T-cell (primary cell): ENCODE results near the gene MZT2B. TPM values are rescaled to one million over a fixed set of nuclear protein-coding genes. Genes with fewer than 3 reads are reported as not detected.
"Not testable (repeated sequence)": the region's sequence is repeated elsewhere in the genome, so short reads cannot be mapped to it uniquely, and the experiment has no call there.

Source experiments
- ATAC-seq, 4 experiments: fragments of 200-7000 bp in 3 of 4; fragments of 150-1000 bp in 1 of 4; cut with Tn5 transposase; replicated peaks in 1 of 4; 1 replicate in 3 of 4; 2 replicates in 1 of 4; pipeline ENCODE4 v1.10.0; 2021; ENCODE audit warnings: moderate library complexity in 3 of 4, mild to moderate bottlenecking in 2 of 4, moderate number of reproducible peaks in 1 of 4
- CTCF ChIA-PET, 2 donors: fragments of 300-600 bp; sonication (Branson Sonifier 250); formaldehyde crosslinking; loops; one replicate each; lab custom pipeline; 2022; ENCODE audit warnings: antibody characterized with exemption in 2 of 2; lab: Charles Lee
- POLR2A ChIA-PET, 2 donors: fragments of 300-600 bp; sonication (Branson Sonifier 250); formaldehyde crosslinking; loops; one replicate each; lab custom pipeline; 2022; ENCODE audit warnings: antibody characterized with exemption in 2 of 2; lab: Charles Lee
- DNase-seq, 35 experiments: peaks; one replicate each; pipeline versions ENCODE4 v3.0.0 to v3.0.0-alpha.2; 2013 to 2023
- H3K27ac ChIP-seq: one replicate; pipeline ENCODE4 v1.5.1; 2013; ENCODE audit warnings: low read length
- H3K27me3 ChIP-seq, 2 experiments: replicated peaks in 1 of 2; 1 replicate in 1 of 2; 2 replicates in 1 of 2; pipeline versions ENCODE4 v1.6.1 to v1.7.0; 2013; ENCODE audit warnings: low read length in 1 of 2, mixed read lengths in 1 of 2; ENCODE audit not compliant: control insufficient read depth in 2 of 2, insufficient read depth in 2 of 2; ENCODE audit errors: extremely low read depth in 1 of 2
- H3K36me3 ChIP-seq, 2 donors: 1 replicate in 1 of 2; 2 replicates in 1 of 2; pipeline versions ENCODE4 v1.6.1 to v1.7.0; 2013; ENCODE audit warnings: low read length in 1 of 2; ENCODE audit not compliant: control insufficient read depth in 2 of 2, insufficient read depth in 1 of 2; ENCODE audit errors: extremely low read depth in 1 of 2
- H3K4me1 ChIP-seq, 2 experiments: 1 replicate in 1 of 2; 2 replicates in 1 of 2; pipeline versions ENCODE4 v1.6.1 to v1.7.0; 2013; ENCODE audit warnings: low read length in 2 of 2, mixed read lengths in 1 of 2; ENCODE audit not compliant: insufficient read depth in 2 of 2, control insufficient read depth in 1 of 2; ENCODE audit errors: extremely low read depth in 1 of 2
- H3K4me3 ChIP-seq, 2 donors: 1 replicate in 1 of 2; 2 replicates in 1 of 2; pipeline versions ENCODE4 v1.5.1 to v1.7.0; 2013; ENCODE audit warnings: mild to moderate bottlenecking in 2 of 2, low read length in 1 of 2, moderate library complexity in 1 of 2; ENCODE audit not compliant: control insufficient read depth in 1 of 2; ENCODE audit errors: extremely low read depth in 1 of 2
- H3K9me3 ChIP-seq: 2 replicates; pipeline ENCODE4 v1.7.0; 2013
- H3K27ac Mint-ChIP-seq, 2 donors: one replicate each; pipeline ENCODE4 v1.8.0; 2020 to 2021; ENCODE audit warnings: mild to moderate bottlenecking in 2 of 2, mixed read lengths in 2 of 2
- H3K27me3 Mint-ChIP-seq, 2 donors: one replicate each; pipeline ENCODE4 v1.8.0; 2021 to 2022; ENCODE audit warnings: mixed read lengths in 2 of 2
- H3K36me3 Mint-ChIP-seq: one replicate; pipeline ENCODE4 v1.8.0; 2021; ENCODE audit warnings: mixed read lengths
- H3K4me1 Mint-ChIP-seq, 3 donors: one replicate each; pipeline ENCODE4 v1.8.0; 2020 to 2022; ENCODE audit warnings: mixed read lengths in 3 of 3, mild to moderate bottlenecking in 1 of 3
- H3K4me3 Mint-ChIP-seq, 3 donors: one replicate each; pipeline ENCODE4 v1.8.0; 2020 to 2022; ENCODE audit warnings: mild to moderate bottlenecking in 3 of 3, mixed read lengths in 3 of 3, moderate library complexity in 3 of 3
- H3K9me3 Mint-ChIP-seq, 3 donors: one replicate each; pipeline ENCODE4 v1.8.0; 2020 to 2022; ENCODE audit warnings: mixed read lengths in 3 of 3
- WGBS: methylation state at CpG from one replicate; pipeline ENCODE4 v1.1.5; 2013; ENCODE audit warnings: missing lambda C conversion rate; ENCODE audit not compliant: insufficient coverage; 5-methylcytosine and 5-hydroxymethylcytosine counted together
- total RNA-seq, 35 experiments: library from RNA in 6 of 35; stranded (reverse) in 6 of 35; fragments of 120-200 nt in 1 of 35; gene quantifications; one replicate each; pipeline versions ENCODE4 v1.2.1 to v1.2.4 and lab custom pipeline; 2013 to 2026

The MZT2B gene
- total RNA-seq, 5 donors from 2014 or later (not counting 1 experiment from before 2014, with no cell fraction given): 195 to 294 (median 281) TPM

DNA sequence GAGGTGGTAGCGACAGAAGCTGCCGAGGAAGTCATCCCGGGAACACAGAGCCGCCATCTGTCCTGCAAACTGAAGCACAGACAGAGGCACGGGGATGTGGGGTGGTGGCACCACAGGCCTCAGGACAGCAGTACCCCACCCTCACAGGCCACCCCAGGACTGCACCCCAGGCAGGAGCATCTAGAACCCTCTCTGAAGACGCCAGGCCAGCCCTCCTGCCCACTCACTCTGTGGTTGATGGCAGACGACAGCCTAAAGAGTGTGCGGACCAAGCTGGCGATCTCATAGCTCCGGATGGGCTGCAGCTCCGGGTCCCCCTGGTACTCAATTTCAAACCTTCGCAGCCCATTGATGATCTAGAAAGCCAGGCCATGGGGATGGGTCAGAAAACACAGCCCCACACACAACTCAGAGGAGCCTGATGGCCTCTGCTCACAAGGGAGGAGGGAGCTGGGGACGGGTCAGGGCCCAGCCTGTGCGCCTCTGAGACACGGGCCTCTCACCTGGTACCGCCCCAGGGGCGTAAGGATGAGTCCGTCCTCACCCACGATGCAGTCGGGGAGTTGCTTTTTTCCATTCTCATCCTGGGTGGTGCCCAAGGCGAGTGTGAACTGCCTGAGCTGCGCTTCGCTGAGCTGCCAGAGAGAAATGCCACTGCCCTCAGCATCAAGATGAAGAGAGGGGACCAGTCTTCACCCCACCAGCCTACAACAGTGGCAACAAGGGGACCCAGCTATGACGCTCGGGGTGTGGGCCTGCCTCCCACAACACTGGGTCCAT, 29.1 kb upstream of the MZT2B start:
- H3K9me3 ChIP-seq: no peaks in the 10 kb centered on the region
- 90% methylated on average over 12 of the region's 25 CpGs for WGBS
- ATAC-seq: no peak
- H3K4me1 ChIP-seq: no peaks in the 10 kb centered on the region
- ChIA-PET POLR2A (no interaction called here), CTCF (no interaction called here)
- Mint-ChIP-seq H3K27ac (no peak overlapping the region), H3K4me3 (no peak overlapping the region), H3K9me3 (no peaks in the 10 kb centered on the region), H3K36me3 (peaks cover 15% of the 10 kb centered on the region), H3K27me3 (no peaks in the 10 kb centered on the region), H3K4me1 (peaks cover 0 to 3% (median 0%) of the 10 kb centered on the region in 3 donors)
- no peak for DNase-seq
- H3K27ac ChIP-seq: no peak overlapping the region
- H3K4me3 ChIP-seq: no peak overlapping the region
- no peaks in the 10 kb centered on the region for H3K27me3 ChIP-seq
- H3K36me3 ChIP-seq: peaks cover 0 to 12% of the 10 kb centered on the region in 2 donors

DNA sequence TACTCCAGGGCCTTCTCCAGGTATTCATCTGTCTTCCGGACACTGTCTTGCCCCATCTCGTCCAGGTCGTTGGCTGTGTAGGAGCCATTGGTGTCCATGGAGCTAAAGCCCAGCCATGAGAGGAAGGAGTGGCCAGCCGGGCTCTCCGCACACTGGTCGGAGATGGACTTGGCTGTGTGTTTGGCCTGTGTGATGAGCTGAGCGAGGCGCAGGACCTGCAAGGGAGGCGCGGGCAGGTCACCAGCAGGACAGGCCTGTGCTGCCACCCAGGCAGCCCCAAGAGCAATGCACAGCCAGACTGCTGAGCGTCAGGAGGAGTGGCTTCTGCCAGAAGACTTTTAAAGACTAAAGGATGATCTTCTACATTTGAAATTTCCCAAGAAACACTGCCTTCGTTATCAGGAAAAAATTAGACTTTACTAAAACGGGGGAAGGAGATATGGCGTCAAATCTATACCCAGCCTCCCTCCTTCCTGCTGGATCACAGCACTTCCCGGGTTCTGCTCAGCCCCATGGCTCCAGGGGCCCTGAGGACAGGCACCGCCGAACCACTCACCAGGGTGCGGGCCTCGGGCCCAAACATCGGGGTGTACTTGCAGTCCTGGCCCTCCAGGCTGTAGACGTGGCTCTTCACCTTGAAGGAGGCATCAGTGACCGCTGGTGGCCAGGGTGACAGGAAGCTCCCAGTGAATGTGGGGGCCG, 28.2 kb upstream of the MZT2B start:
- H3K9me3 ChIP-seq, DNase-seq, H3K4me3 ChIP-seq, H3K4me3 Mint-ChIP-seq, H3K4me1 Mint-ChIP-seq, H3K27ac Mint-ChIP-seq, H3K4me1 ChIP-seq, CTCF ChIA-PET, POLR2A ChIA-PET, ATAC-seq, H3K27me3 ChIP-seq, H3K9me3 Mint-ChIP-seq, H3K27ac ChIP-seq, H3K27me3 Mint-ChIP-seq: not testable (repeated sequence)
- peaks cover 0 to 15% of the 10 kb centered on the region in 2 donors for H3K36me3 ChIP-seq
- peaks cover 15% of the 10 kb centered on the region for H3K36me3 Mint-ChIP-seq
- WGBS: 97% methylated on average over 4 of the region's 23 CpGs

DNA sequence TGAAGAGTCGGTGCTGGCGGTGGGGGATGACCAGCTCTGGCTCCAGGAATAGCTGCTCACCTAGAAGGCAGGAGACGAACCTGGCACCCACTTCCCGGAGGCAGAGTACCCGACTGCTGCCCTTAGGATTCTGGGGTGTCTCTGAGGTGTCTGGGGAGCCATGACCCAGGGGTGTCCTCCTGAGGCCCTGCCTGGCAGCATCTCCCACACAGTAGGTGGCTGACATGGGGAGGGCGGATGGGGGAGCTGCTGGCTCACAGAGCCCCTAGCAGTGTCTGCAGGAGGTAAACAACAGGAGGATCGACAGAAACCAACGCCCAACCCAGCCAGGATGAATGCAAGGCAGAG, 27.7 kb upstream of the MZT2B start:
- peaks cover 15% of the 10 kb centered on the region for H3K36me3 Mint-ChIP-seq
- H3K27me3 ChIP-seq, DNase-seq, POLR2A ChIA-PET, CTCF ChIA-PET, H3K4me1 ChIP-seq, H3K27me3 Mint-ChIP-seq, H3K4me1 Mint-ChIP-seq, H3K9me3 ChIP-seq, H3K4me3 ChIP-seq, H3K27ac ChIP-seq, ATAC-seq, H3K4me3 Mint-ChIP-seq, H3K9me3 Mint-ChIP-seq, H3K27ac Mint-ChIP-seq: not testable (repeated sequence)
- 96% methylated on average over 4 of the region's 8 CpGs for WGBS
- peaks cover 0 to 17% of the 10 kb centered on the region in 2 donors for H3K36me3 ChIP-seq

DNA sequence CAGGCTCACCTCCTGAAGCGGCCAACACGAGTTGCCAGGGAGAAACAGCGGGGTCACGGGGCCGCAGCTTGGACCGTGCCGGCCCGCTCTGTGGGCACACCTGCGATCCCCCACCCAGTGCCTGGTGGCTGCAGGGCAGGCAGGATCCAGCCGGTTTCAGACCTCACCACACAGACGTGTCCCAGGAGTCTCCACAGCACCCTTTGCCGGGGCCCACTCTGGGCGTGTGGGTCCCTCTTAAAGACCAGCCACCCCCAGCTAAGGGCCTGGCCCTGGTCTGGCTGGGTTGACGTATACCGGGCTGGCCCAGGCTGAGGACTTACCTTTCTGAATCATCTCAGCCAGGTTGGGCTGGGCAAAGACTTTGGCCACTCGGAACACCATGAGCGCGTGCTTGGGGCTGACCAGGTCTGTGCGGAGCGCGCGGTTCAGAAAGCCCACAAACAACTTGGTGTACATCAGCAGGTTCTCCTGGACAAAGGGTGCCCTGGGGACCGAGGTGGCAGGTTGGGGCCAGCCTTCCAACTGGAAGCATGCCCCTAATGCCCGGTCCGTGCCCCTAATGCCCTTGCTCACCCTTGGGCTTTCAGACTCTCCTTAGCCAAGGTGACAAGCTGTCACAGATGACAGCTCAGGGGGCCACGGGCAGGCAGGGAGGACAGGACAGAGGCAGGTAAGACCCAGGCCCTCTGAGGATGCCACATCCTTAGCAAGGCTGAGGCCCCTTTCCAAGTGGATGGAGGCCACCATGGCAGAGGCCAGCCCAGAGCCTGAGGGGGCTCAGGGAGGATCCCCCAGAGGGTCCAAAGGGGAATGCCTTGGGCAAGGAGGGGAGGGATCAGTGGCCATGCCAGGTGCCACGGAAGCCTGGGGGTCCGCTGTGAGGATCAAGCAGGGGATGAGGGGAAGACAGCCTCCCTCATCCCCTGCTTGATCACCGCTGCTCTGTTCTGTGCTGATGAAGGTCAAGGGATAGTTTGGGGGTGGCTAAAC, 27.0 kb upstream of the MZT2B start:
- Mint-ChIP-seq H3K27me3 (no peaks in the 10 kb centered on the region), H3K27ac (no peak overlapping the region), H3K4me1 (peaks cover 0 to 8% (median 2%) of the 10 kb centered on the region in 3 donors), H3K4me3 (no peak overlapping the region), H3K36me3 (peaks cover 15% of the 10 kb centered on the region), H3K9me3 (no peaks in the 10 kb centered on the region)
- ChIA-PET POLR2A (no interaction called here), CTCF (no interaction called here)
- Histone ChIP-seq H3K4me3 (no peak overlapping the region), H3K27me3 (no peaks in the 10 kb centered on the region), H3K9me3 (no peaks in the 10 kb centered on the region), H3K4me1 (peaks cover 0 to 6% of the 10 kb centered on the region in 2 experiments), H3K36me3 (peaks cover 2 to 17% of the 10 kb centered on the region in 2 donors), H3K27ac (no peak overlapping the region)
- ATAC-seq: no peak
- WGBS: 98% methylated on average over 26 of the region's 29 CpGs
- DNase-seq: no peak

DNA sequence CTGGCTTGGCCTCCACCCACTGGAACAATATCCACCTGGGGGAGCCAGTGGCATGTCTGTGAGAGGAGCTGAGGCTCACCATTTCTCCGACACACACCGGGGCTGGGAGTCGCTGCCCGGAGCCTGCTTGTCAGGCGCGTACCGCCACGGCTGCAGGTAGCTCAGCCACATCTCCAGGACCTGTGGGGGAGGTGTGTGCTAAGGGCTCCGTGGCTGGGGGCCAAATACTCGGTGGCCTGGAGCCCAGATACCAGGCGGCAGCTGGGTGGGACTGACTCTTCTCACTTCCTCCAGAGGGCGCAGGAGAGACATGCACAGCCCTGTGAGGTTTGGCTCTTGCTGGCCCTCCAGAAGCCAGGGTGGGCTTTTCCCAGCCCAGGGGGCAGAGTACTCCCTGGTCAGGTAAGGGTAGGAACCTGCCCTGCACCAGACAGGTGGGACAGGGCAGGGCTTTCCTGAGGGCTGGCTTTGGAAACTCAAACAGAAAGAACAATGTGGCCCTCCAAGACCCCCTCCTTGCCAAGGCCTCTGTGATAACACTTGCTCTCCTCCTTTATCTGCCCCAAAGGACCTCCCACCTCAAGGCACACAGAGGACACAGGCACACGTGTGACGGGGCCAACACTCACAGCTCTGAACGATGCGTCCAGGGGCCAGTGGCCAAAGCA, 26.0 kb upstream of the MZT2B start:
- H3K9me3 Mint-ChIP-seq, H3K27ac Mint-ChIP-seq, H3K4me1 ChIP-seq, H3K27me3 ChIP-seq, H3K9me3 ChIP-seq, POLR2A ChIA-PET, H3K27ac ChIP-seq, H3K27me3 Mint-ChIP-seq, H3K4me3 ChIP-seq, H3K4me3 Mint-ChIP-seq, CTCF ChIA-PET: not testable (repeated sequence)
- WGBS: 98% methylated on average over 10 of the region's 16 CpGs
- ATAC-seq (peak in 2 of 4 experiments; percentile 21 to 36), DNase-seq (peak in 3 of 35 experiments; percentile 6 to 26 (median 8))
- Mint-ChIP-seq H3K4me1 (peaks cover 0 to 10% (median 2%) of the 10 kb centered on the region in 3 donors), H3K36me3 (peaks cover 19% of the 10 kb centered on the region)
- H3K36me3 ChIP-seq: peaks cover 2 to 17% of the 10 kb centered on the region in 2 donors

DNA sequence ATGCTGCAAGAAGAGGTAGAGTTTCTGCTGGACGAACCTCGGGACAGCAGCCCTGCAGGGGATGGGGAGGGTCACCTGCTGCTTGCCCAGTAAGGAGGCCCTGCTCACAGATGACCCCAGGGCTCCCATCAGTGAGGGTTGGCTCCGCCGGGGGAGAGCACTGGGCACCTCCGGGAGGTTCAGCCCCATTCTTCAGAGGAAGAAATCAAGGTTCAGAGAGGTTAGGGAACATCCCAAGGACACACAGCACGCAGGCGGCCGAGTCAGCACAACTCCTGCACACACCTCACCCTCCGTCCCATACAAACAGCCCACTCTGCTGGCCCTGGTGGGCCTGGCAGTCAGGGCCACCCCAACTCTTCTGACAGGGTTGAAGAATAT, 25.4 kb upstream of the MZT2B start:
- Mint-ChIP-seq H3K9me3 (no peaks in the 10 kb centered on the region), H3K36me3 (peaks cover 19% of the 10 kb centered on the region), H3K4me3 (no peak overlapping the region), H3K4me1 (peaks cover 0 to 10% (median 2%) of the 10 kb centered on the region in 3 donors), H3K27me3 (no peaks in the 10 kb centered on the region), H3K27ac (no peak overlapping the region)
- Histone ChIP-seq H3K36me3 (peaks cover 2 to 17% of the 10 kb centered on the region in 2 donors), H3K27me3 (no peaks in the 10 kb centered on the region), H3K4me3 (no peak overlapping the region), H3K9me3 (no peaks in the 10 kb centered on the region), H3K4me1 (peaks cover 0 to 6% of the 10 kb centered on the region in 2 experiments), H3K27ac (no peak overlapping the region)
- POLR2A ChIA-PET: no interaction called here
- WGBS: 99% methylated on average over 5 of the region's 9 CpGs
- CTCF ChIA-PET: no interaction called here
- DNase-seq: no peak
- ATAC-seq: no peak
